IMR-90 (cell line): ENCODE data around the gene RTCB. TPM values are rescaled to one million over a fixed set of nuclear protein-coding genes. Genes with fewer than 3 reads are reported as not detected.

Source experiments
- ATAC-seq: fragments of 200-7000 bp; cut with Tn5 transposase; 2 replicates; pipeline ENCODE4 v1.9.1; 2020; ENCODE audit warnings: low read depth, mild to moderate bottlenecking, moderate library complexity
- BruUV-seq: library from RNA; stranded (reverse); fragments of 400-500 nt; replicated peaks from 2 replicates; lab custom pipeline; 2021; lab: Mats Ljungman, UMichigan
- CTCF ChIA-PET: fragments of 300-600 bp; formaldehyde crosslinking; extraction: SDS; loops from one replicate; lab custom pipeline; 2021; ENCODE audit warnings: antibody characterized with exemption; lab: Yijun Ruan, JAX
- POLR2A ChIA-PET: fragments of 300-600 bp; sonication (Branson Sonifier 250); formaldehyde crosslinking; loops from one replicate; lab custom pipeline; 2022; ENCODE audit warnings: antibody characterized with exemption; ENCODE audit not compliant: unreplicated experiment; lab: Charles Lee
- DNase-seq: peaks from one replicate; pipeline ENCODE4 v3.0.0; 2013
- H2AFZ ChIP-seq: replicated peaks from 2 replicates; pipeline ENCODE3; 2013; ENCODE audit warnings: low read length, mild to moderate bottlenecking; ENCODE audit not compliant: poor library complexity
- H2AK5ac ChIP-seq: 2 replicates; pipeline ENCODE4 v1.6.1; 2013; ENCODE audit warnings: low read depth, low read length, inconsistent platforms
- H2AK9ac ChIP-seq: replicated peaks from 2 replicates; pipeline ENCODE3; 2013; ENCODE audit warnings: mild to moderate bottlenecking, low read depth, low read length, moderate library complexity; ENCODE audit not compliant: poor library complexity
- H2BK120ac ChIP-seq: 2 replicates; pipeline ENCODE4 v1.6.1; 2013; ENCODE audit warnings: low read depth, low read length, inconsistent platforms
- H2BK15ac ChIP-seq: 3 replicates; pipeline ENCODE4 v1.6.1; 2013; ENCODE audit warnings: low read depth, low read length, inconsistent platforms
- H2BK20ac ChIP-seq: 2 replicates; pipeline ENCODE4 v1.6.1; 2013; ENCODE audit warnings: low read depth, mild to moderate bottlenecking, inconsistent platforms, low read length, moderate library complexity
- H2BK5ac ChIP-seq: 2 replicates; pipeline ENCODE4 v1.6.1; 2013; ENCODE audit warnings: mild to moderate bottlenecking, low read depth, low read length, inconsistent platforms; ENCODE audit not compliant: poor library complexity, severe bottlenecking
- H3K14ac ChIP-seq: replicated peaks from 2 replicates; pipeline ENCODE4 v1.6.1; 2013; ENCODE audit warnings: low read depth, low read length, inconsistent platforms
- H3K18ac ChIP-seq: 2 replicates; pipeline ENCODE4 v1.6.1; 2013; ENCODE audit warnings: low read depth, low read length, control low read depth
- H3K23ac ChIP-seq: 2 replicates; pipeline ENCODE4 v1.6.1; 2013; ENCODE audit warnings: low read depth, low read length, inconsistent platforms
- H3K27ac ChIP-seq: 2 replicates; pipeline ENCODE4 v1.5.1; 2013; ENCODE audit warnings: mild to moderate bottlenecking, control low read depth, low read length; ENCODE audit not compliant: insufficient read depth
- H3K27me3 ChIP-seq: 2 replicates; pipeline ENCODE4 v1.6.1; 2013; ENCODE audit warnings: low read length; ENCODE audit not compliant: control insufficient read depth, insufficient read depth
- H3K36me3 ChIP-seq: 2 replicates; pipeline ENCODE4 v1.6.1; 2013; ENCODE audit warnings: low read length, mixed read lengths; ENCODE audit not compliant: control insufficient read depth, insufficient read depth
- H3K4ac ChIP-seq: 2 replicates; pipeline ENCODE4 v1.6.1; 2013; ENCODE audit warnings: low read depth, low read length, inconsistent platforms
- H3K4me1 ChIP-seq: 2 replicates; pipeline ENCODE4 v1.6.1; 2013; ENCODE audit warnings: low read length, mixed read lengths; ENCODE audit not compliant: control insufficient read depth, insufficient read depth
- H3K4me2 ChIP-seq: 2 replicates; pipeline ENCODE4 v1.6.1; 2013; ENCODE audit warnings: low read depth, mild to moderate bottlenecking, control low read depth, low read length, moderate library complexity
- H3K4me3 ChIP-seq: 2 replicates; pipeline ENCODE4 v1.5.1; 2013; ENCODE audit warnings: low read depth, mild to moderate bottlenecking, control low read depth, low read length, moderate library complexity; ENCODE audit not compliant: insufficient read depth
- H3K56ac ChIP-seq: 2 replicates; pipeline ENCODE4 v1.6.1; 2013; ENCODE audit warnings: low read length, inconsistent platforms; ENCODE audit not compliant: insufficient read depth; ENCODE audit errors: extremely low read depth
- H3K79me1 ChIP-seq, 2 experiments: 2 replicates each; pipeline ENCODE4 v1.6.1; 2013; ENCODE audit warnings: low read length in 2 of 2, inconsistent platforms in 1 of 2, low read depth in 1 of 2
- H3K9ac ChIP-seq: 2 replicates; pipeline ENCODE4 v1.6.1; 2013; ENCODE audit warnings: low read depth, low read length, control low read depth
- H3K9me1 ChIP-seq: 2 replicates; pipeline ENCODE4 v1.6.1; 2013; ENCODE audit warnings: low read length, inconsistent platforms; ENCODE audit not compliant: insufficient read depth
- H3K9me3 ChIP-seq: 2 replicates; pipeline ENCODE4 v1.6.1; 2013; ENCODE audit warnings: low read length; ENCODE audit not compliant: control insufficient read depth, insufficient read depth
- H4K20me1 ChIP-seq: 2 replicates; pipeline ENCODE4 v1.6.1; 2013; ENCODE audit warnings: low read length, inconsistent platforms; ENCODE audit not compliant: insufficient read depth
- H4K5ac ChIP-seq: 2 replicates; pipeline ENCODE4 v1.6.1; 2013; ENCODE audit warnings: mild to moderate bottlenecking, low read depth, low read length, control low read depth
- H4K8ac ChIP-seq, 2 experiments: 2 replicates each; pipeline ENCODE4 v1.6.1; 2013; ENCODE audit warnings: low read depth in 2 of 2, low read length in 2 of 2, control low read depth in 1 of 2, inconsistent platforms in 1 of 2
- H4K91ac ChIP-seq: 2 replicates; pipeline ENCODE4 v1.6.1; 2013; ENCODE audit warnings: low read depth, low read length, inconsistent platforms; ENCODE audit not compliant: insufficient read depth
- BHLHE40 ChIP-seq: fragments of 150-350 bp; IDR thresholded peaks from 2 replicates; pipeline ENCODE4 v1.6.1; 2016; ENCODE audit warnings: mild to moderate bottlenecking, low read depth, low read length
- CEBPB ChIP-seq: IDR thresholded peaks from 2 replicates; pipeline ENCODE4 v1.6.1; 2012; ENCODE audit warnings: low read depth, low read length, improper control_type of control experiment
- FOS ChIP-seq: fragments of 150-350 bp; IDR thresholded peaks from 2 replicates; pipeline ENCODE4 v1.6.1; 2016; ENCODE audit warnings: low read depth, low read length
- MAZ ChIP-seq: IDR thresholded peaks from 2 replicates; pipeline ENCODE4 v1.6.1; 2012; ENCODE audit warnings: low read depth, mild to moderate bottlenecking, low read length, improper control_type of control experiment, moderate library complexity, borderline replicate concordance
- MXI1 ChIP-seq: IDR thresholded peaks from 2 replicates; pipeline ENCODE4 v1.6.1; 2012; ENCODE audit warnings: low read depth, mild to moderate bottlenecking, low read length, moderate library complexity, borderline replicate concordance
- NFE2L2 ChIP-seq: fragments of 150-350 bp; IDR thresholded peaks from 2 replicates; pipeline ENCODE4 v1.6.1; 2016; ENCODE audit warnings: low read depth, mild to moderate bottlenecking, low read length
- RFX5 ChIP-seq: IDR thresholded peaks from 2 replicates; pipeline ENCODE4 v1.8.0; 2012; ENCODE audit warnings: low read depth, mild to moderate bottlenecking, low read length, moderate library complexity
- SMC3 ChIP-seq: fragments of 150-350 bp; IDR thresholded peaks from 2 replicates; pipeline ENCODE4 v1.6.1; 2016; ENCODE audit warnings: low read depth, mild to moderate bottlenecking, antibody characterized with exemption, low read length, moderate library complexity
- WGBS, 2 experiments: methylation state at CpG; one replicate each; pipeline versions ENCODE4 v1.1.5 to v1.1.7; 2013; ENCODE audit warnings: missing lambda C conversion rate in 2 of 2; ENCODE audit not compliant: insufficient read length in 1 of 2; ENCODE audit errors: extremely low coverage in 2 of 2; 5-methylcytosine and 5-hydroxymethylcytosine counted together
- dilution Hi-C: fragments of 300-500 bp; cut with HindIII; formaldehyde crosslinking; loops from one replicate; pipeline ENCODE4 v1.14.3; 2018; ENCODE audit warnings: low sequenced_read_pairs; ENCODE audit not compliant: unreplicated experiment
- in situ Hi-C: fragments of 300-500 bp; cut with MboI; formaldehyde crosslinking; loops from 3 replicates; pipeline ENCODE4 v1.14.3; 2019; ENCODE audit warnings: low sequenced_read_pairs, inconsistent platforms, mixed read lengths
- intact Hi-C: fragments of 100-400 bp; cut with micrococcal nuclease; formaldehyde crosslinking; loops from 2 replicates; pipeline ENCODE4 v1.10.0; 2022
- polyA plus RNA-seq, 3 experiments: library from polyadenylated mRNA; depleted of rRNA; stranded (reverse); fragments of >200 nt; gene quantifications; 2 replicates each; pipeline ENCODE4 v1.2.3, GENCODE V29; 2012; ENCODE audit warnings: low replicate concordance in 1 of 3
- total RNA-seq: library from RNA; depleted of rRNA; stranded (reverse); fragments of >200 nt; gene quantifications from 2 replicates; pipeline ENCODE4 v1.2.3, GENCODE V29; 2012

The RTCB gene
- total and polyA plus RNA-seq, 2 of the 4 experiments (the other 2 are of a cell fraction), result 115 to 213 TPM

GRCh38 chr22:32426881-32427280, 14.8 kb upstream of the RTCB start:
- no peak overlapping the region for H4K5ac ChIP-seq
- H3K4ac ChIP-seq, result no peak overlapping the region
- no peak overlapping the region for H3K56ac ChIP-seq
- H3K18ac ChIP-seq, result no peak overlapping the region
- WGBS, 2 experiments, result no CpG with 5 or more reads among the region's 4 CpGs
- no peak overlapping the region for H4K91ac ChIP-seq
- in situ Hi-C loops, result no loop called here
- H2AK9ac ChIP-seq, result no peak overlapping the region
- H3K14ac ChIP-seq, result no peak overlapping the region
- POLR2A ChIA-PET, result no interaction called here
- no peaks in the 10 kb centered on the region for H3K4me1 ChIP-seq
- BruUV-seq, result no TSS peak
- no peak overlapping the region for H2BK20ac ChIP-seq
- no peak overlapping the region for H4K8ac ChIP-seq
- intact Hi-C loops, result no loop called here
- no peak overlapping the region for H2AK5ac ChIP-seq
- H3K9ac ChIP-seq, result no peak overlapping the region
- H3K4me2 ChIP-seq, result no peak overlapping the region
- no peak overlapping the region for H2BK120ac ChIP-seq
- no peak overlapping the region for H3K23ac ChIP-seq
- H3K27ac ChIP-seq, result no peak overlapping the region
- H3K4me3 ChIP-seq, result no peak overlapping the region
- ATAC-seq (no peak), DNase-seq (no peak)
- peaks cover 11% of the 10 kb centered on the region for H3K27me3 ChIP-seq
- no peak overlapping the region for H2BK15ac ChIP-seq
- no peak overlapping the region for H2AFZ ChIP-seq
- no peak for TF ChIP-seq SMC3
- no peak for TF ChIP-seq RFX5
- TF ChIP-seq MXI1, result no peak
- no peak for TF ChIP-seq FOS
- no peak for TF ChIP-seq BHLHE40
- no peak for TF ChIP-seq CEBPB
- TF ChIP-seq MAZ, result no peak
- TF ChIP-seq NFE2L2, result no peak
- no peaks in the 10 kb centered on the region for H4K20me1 ChIP-seq
- no peaks in the 10 kb centered on the region for H3K36me3 ChIP-seq
- dilution Hi-C loops, result no loop called here
- no peak overlapping the region for H2BK5ac ChIP-seq
- H3K9me1 ChIP-seq, result no peaks in the 10 kb centered on the region
- H3K9me3 ChIP-seq, result no peaks in the 10 kb centered on the region
- H3K79me1 ChIP-seq, result no peaks in the 10 kb centered on the region
- CTCF ChIA-PET, result no interaction called here
